CD4-positive, CD25-positive, alpha-beta regulatory T cell (primary cell): ENCODE data around the gene KCNMB1. TPM values are rescaled to one million over a fixed set of nuclear protein-coding genes. Genes with fewer than 3 reads are reported as not detected.

Source experiments
- ATAC-seq, 2 donors: fragments of 150-1000 bp; cut with Tn5 transposase; one replicate each; pipeline ENCODE4 v1.10.0; 2021; ENCODE audit warnings: low read depth in 2 of 2, moderate number of reproducible peaks in 2 of 2, moderate library complexity in 1 of 2
- DNase-seq, 3 donors: peaks; one replicate each; pipeline versions ENCODE4 v3.0.0 to v3.0.0-alpha.2; 2012 to 2022; ENCODE audit warnings: mixed read lengths in 1 of 3
- H3K27ac ChIP-seq: one replicate; pipeline ENCODE4 v1.7.0; 2013; ENCODE audit warnings: mild to moderate bottlenecking, low read length; ENCODE audit not compliant: insufficient read depth, poor library complexity, severe bottlenecking
- H3K27me3 ChIP-seq: one replicate; pipeline ENCODE4 v1.7.0; 2013; ENCODE audit warnings: low read length; ENCODE audit not compliant: control insufficient read depth, insufficient read depth
- H3K36me3 ChIP-seq: one replicate; pipeline ENCODE4 v1.7.0; 2013; ENCODE audit warnings: mild to moderate bottlenecking, low read length, moderate library complexity; ENCODE audit not compliant: control insufficient read depth, insufficient read depth
- H3K4me1 ChIP-seq: 2 replicates; pipeline ENCODE4 v1.7.0; 2013; ENCODE audit warnings: mild to moderate bottlenecking, low read length; ENCODE audit not compliant: insufficient read depth, control insufficient read depth, poor library complexity, severe bottlenecking
- H3K4me3 ChIP-seq: one replicate; pipeline ENCODE4 v1.7.0; 2013; ENCODE audit warnings: low read depth, mild to moderate bottlenecking, low read length, moderate library complexity
- H3K9me3 ChIP-seq, 2 experiments: 1 replicate in 1 of 2; 2 replicates in 1 of 2; pipeline ENCODE4 v1.7.0; 2013; ENCODE audit warnings: low read length in 2 of 2, mild to moderate bottlenecking in 1 of 2, moderate library complexity in 1 of 2; ENCODE audit not compliant: control insufficient read depth in 2 of 2
- H3K27ac Mint-ChIP-seq, 3 donors: one replicate each; pipeline ENCODE4 v1.8.0; 2020 to 2022; ENCODE audit warnings: mild to moderate bottlenecking in 3 of 3, mixed read lengths in 3 of 3, moderate library complexity in 2 of 3
- H3K27me3 Mint-ChIP-seq: one replicate; pipeline ENCODE4 v1.8.0; 2022; ENCODE audit warnings: mild to moderate bottlenecking, mixed read lengths
- H3K36me3 Mint-ChIP-seq: one replicate; pipeline ENCODE4 v1.8.0; 2020; ENCODE audit warnings: mixed read lengths
- H3K4me1 Mint-ChIP-seq, 4 donors: one replicate each; pipeline ENCODE4 v1.8.0; 2020 to 2022; ENCODE audit warnings: mixed read lengths in 4 of 4, mild to moderate bottlenecking in 1 of 4
- H3K4me3 Mint-ChIP-seq, 4 donors: one replicate each; pipeline ENCODE4 v1.8.0; 2020 to 2022; ENCODE audit warnings: mild to moderate bottlenecking in 4 of 4, mixed read lengths in 4 of 4, moderate library complexity in 3 of 4
- H3K9me3 Mint-ChIP-seq, 7 donors: one replicate each; pipeline ENCODE4 v1.8.0; 2020 to 2022; ENCODE audit warnings: mixed read lengths in 7 of 7, mild to moderate bottlenecking in 3 of 7, moderate library complexity in 2 of 7
- polyA plus RNA-seq, 4 donors: library from polyadenylated mRNA; unstranded; fragments of 300-500 nt; fragmentation: Illumina TruSeq; gene quantifications; one replicate each; pipeline ENCODE4 v1.2.3, GENCODE V29; 2021
- total RNA-seq: library from RNA; stranded (reverse); gene quantifications from one replicate; pipeline ENCODE4 v1.2.3, GENCODE V29; 2022

KCNMB1 gene
- total and polyA plus RNA-seq, 5 donors from 2014 or later, result 0.03 to 0.25 TPM; not detected in 3

GRCh38 chr5:170353011-170353761, 36.0 kb downstream of the KCNMB1 start:
- Histone ChIP-seq H3K4me1 (no peaks in the 10 kb centered on the region), H3K9me3 (no peaks in the 10 kb centered on the region), H3K4me3 (no peak overlapping the region), H3K36me3 (no peaks in the 10 kb centered on the region), H3K27ac (no peak overlapping the region), H3K27me3 (peaks cover 19% of the 10 kb centered on the region)
- H3K4me1 Mint-ChIP-seq, result peaks cover 0 to 3% (median 1%) of the 10 kb centered on the region in 4 donors
- H3K4me3 Mint-ChIP-seq, result no peak overlapping the region
- no peaks in the 10 kb centered on the region for H3K9me3 Mint-ChIP-seq
- H3K27ac Mint-ChIP-seq, result no peak overlapping the region
- peaks cover 41% of the 10 kb centered on the region for H3K27me3 Mint-ChIP-seq
- H3K36me3 Mint-ChIP-seq, result no peaks in the 10 kb centered on the region
- no peak for DNase-seq
- ATAC-seq, result no peak

DNA sequence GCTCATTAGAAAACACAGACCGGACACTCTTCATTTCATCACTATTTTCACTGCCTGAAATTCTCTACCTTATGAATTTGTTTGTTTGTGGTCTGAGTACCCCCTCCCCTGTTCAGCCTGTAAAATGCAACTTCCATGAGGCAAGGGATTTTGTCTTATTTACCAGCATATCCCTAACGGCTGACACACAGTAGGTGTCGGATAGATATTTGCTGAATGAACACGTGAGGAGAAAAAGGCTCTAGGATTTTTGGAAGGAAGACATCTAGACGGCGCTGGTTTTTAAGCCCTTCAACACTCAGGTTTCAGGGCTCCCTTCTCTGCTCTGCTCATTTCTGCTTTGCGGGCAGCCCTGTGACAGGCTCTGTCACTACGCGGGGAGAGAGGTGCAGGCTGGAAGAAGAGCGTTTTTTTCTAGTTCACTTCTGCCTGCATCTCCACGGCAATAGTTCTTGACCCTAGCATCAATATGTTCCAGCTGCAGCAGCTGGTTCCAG, 41.0 kb downstream of the KCNMB1 start:
- Mint-ChIP-seq H3K27me3 (peaks cover 46% of the 10 kb centered on the region), H3K27ac (no peak overlapping the region), H3K4me1 (peaks cover 0 to 6% (median under 1%) of the 10 kb centered on the region in 4 donors), H3K36me3 (no peaks in the 10 kb centered on the region), H3K4me3 (no peak overlapping the region), H3K9me3 (peaks cover 0 to 2% (median 0%) of the 10 kb centered on the region in 7 donors)
- peaks cover 24% of the 10 kb centered on the region for H3K27me3 ChIP-seq
- no peaks in the 10 kb centered on the region for H3K9me3 ChIP-seq
- no peak overlapping the region for H3K4me3 ChIP-seq
- DNase-seq (no peak), ATAC-seq (no peak)
- H3K36me3 ChIP-seq, result no peaks in the 10 kb centered on the region
- no peak overlapping the region for H3K27ac ChIP-seq
- no peaks in the 10 kb centered on the region for H3K4me1 ChIP-seq

GRCh38 chr5:170347022-170347567, 42.1 kb downstream of the KCNMB1 start:
- no peak overlapping the region for H3K4me3 Mint-ChIP-seq
- no peak overlapping the region for H3K27ac Mint-ChIP-seq
- no peaks in the 10 kb centered on the region for H3K9me3 ChIP-seq
- no peak for ATAC-seq
- H3K4me1 Mint-ChIP-seq, result peaks cover 0 to 6% (median 0%) of the 10 kb centered on the region in 4 donors
- no peaks in the 10 kb centered on the region for H3K36me3 Mint-ChIP-seq
- peaks cover 0 to 2% (median 0%) of the 10 kb centered on the region in 7 donors for H3K9me3 Mint-ChIP-seq
- H3K4me1 ChIP-seq, result no peaks in the 10 kb centered on the region
- no peak for DNase-seq
- no peak overlapping the region for H3K27ac ChIP-seq
- peaks cover 38% of the 10 kb centered on the region for H3K27me3 Mint-ChIP-seq
- H3K4me3 ChIP-seq, result no peak overlapping the region
- peaks cover 20% of the 10 kb centered on the region for H3K27me3 ChIP-seq
- H3K36me3 ChIP-seq, result no peaks in the 10 kb centered on the region

DNA sequence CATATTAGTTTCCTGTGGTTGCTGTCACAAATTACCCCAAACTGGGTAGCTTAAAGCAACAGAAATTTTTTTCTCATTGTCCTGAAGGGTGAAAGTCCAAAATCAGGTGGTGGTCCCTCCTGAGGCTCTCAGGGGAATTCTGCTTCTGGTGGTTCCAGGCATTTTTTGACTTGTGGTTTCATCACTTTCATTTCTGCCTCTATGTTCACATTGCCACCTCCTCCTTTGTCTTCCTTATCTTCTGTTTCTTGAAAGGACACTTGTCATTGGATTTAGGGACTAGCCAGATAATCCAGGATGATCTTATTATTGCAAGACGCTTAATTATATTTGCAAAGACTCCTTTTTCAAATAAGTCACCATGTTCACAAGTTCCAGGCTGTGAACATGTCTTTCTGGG, 43.2 kb downstream of the KCNMB1 start:
- peaks cover 16% of the 10 kb centered on the region for H3K27me3 ChIP-seq
- no peaks in the 10 kb centered on the region for H3K4me1 ChIP-seq
- no peak overlapping the region for H3K4me3 ChIP-seq
- no peaks in the 10 kb centered on the region for H3K9me3 ChIP-seq
- no peaks in the 10 kb centered on the region for H3K36me3 Mint-ChIP-seq
- H3K27ac ChIP-seq, result no peak overlapping the region
- ATAC-seq (no peak), DNase-seq (no peak)
- peaks cover 0 to 6% (median 0%) of the 10 kb centered on the region in 4 donors for H3K4me1 Mint-ChIP-seq
- H3K9me3 Mint-ChIP-seq, result peaks cover 0 to 2% (median 0%) of the 10 kb centered on the region in 7 donors
- H3K4me3 Mint-ChIP-seq, result no peak overlapping the region
- H3K36me3 ChIP-seq, result no peaks in the 10 kb centered on the region
- no peak overlapping the region for H3K27ac Mint-ChIP-seq
- peaks cover 36% of the 10 kb centered on the region for H3K27me3 Mint-ChIP-seq

- Histone ChIP-seq H3K27ac (no peak overlapping the region), H3K4me3 (no peak overlapping the region), H3K27me3 (peaks cover 10% of the 10 kb centered on the region), H3K4me1 (peaks cover 10% of the 10 kb centered on the region), H3K36me3 (no peaks in the 10 kb centered on the region), H3K9me3 (no peaks in the 10 kb centered on the region)
- no peaks in the 10 kb centered on the region for H3K36me3 Mint-ChIP-seq
- ATAC-seq (no peak), DNase-seq (no peak)
- H3K4me3 Mint-ChIP-seq, result no peak overlapping the region
- no peak overlapping the region for H3K27ac Mint-ChIP-seq
- H3K4me1 Mint-ChIP-seq, result peaks cover 0 to 13% (median 9%) of the 10 kb centered on the region in 4 donors
- H3K9me3 Mint-ChIP-seq, result peaks cover 0 to 2% (median 0%) of the 10 kb centered on the region in 7 donors
- peaks cover 15% of the 10 kb centered on the region for H3K27me3 Mint-ChIP-seq
Observed at GRCh38 chr5:170343177-170343576, 46.0 kb downstream of the KCNMB1 start.

DNA sequence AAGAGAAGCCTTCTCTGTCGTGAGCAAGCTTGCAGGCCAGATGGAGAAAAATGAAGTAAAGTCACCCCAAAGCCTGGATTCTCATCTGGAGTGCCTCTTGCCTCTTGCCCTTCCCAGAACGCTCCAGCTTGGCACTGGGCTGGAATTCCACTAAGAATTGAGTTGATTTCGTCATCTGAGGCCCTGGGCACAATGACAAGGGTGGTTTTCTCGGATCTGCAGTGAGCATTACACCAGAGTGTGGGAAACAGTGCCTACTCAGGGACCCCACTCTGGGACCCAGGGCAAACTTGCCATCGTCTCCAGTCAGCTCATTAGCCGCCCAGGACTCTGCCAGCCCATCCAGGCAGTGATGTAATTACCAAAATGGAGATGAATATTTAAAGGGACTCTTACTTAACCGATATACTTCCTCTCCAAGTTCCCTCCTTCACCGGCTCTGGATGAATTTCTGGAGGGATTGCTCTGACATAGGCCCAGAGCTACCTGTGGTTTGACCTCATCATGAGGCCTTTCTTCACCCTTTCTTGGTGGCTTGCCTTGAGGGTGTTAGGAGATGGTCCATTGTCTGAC, 46.9 kb downstream of the KCNMB1 start:
- H3K4me3 Mint-ChIP-seq, result no peak overlapping the region
- H3K27me3 Mint-ChIP-seq, result peaks cover 6% of the 10 kb centered on the region
- no peak overlapping the region for H3K4me3 ChIP-seq
- H3K9me3 Mint-ChIP-seq, result peaks cover 0 to 2% (median 0%) of the 10 kb centered on the region in 7 donors
- peaks cover 19% of the 10 kb centered on the region for H3K4me1 ChIP-seq
- no peak for DNase-seq
- ATAC-seq, result no peak
- no peak overlapping the region for H3K27ac ChIP-seq
- no peaks in the 10 kb centered on the region for H3K36me3 ChIP-seq
- peaks cover 0 to 22% (median 15%) of the 10 kb centered on the region in 4 donors for H3K4me1 Mint-ChIP-seq
- H3K9me3 ChIP-seq, result no peaks in the 10 kb centered on the region
- H3K36me3 Mint-ChIP-seq, result no peaks in the 10 kb centered on the region
- H3K27ac Mint-ChIP-seq, result no peak overlapping the region
- peaks cover 2% of the 10 kb centered on the region for H3K27me3 ChIP-seq

- DNase-seq, result no peak
- Histone ChIP-seq H3K27me3 (no peaks in the 10 kb centered on the region), H3K36me3 (no peaks in the 10 kb centered on the region), H3K4me3 (no peak overlapping the region), H3K4me1 (peaks cover 26% of the 10 kb centered on the region), H3K9me3 (no peaks in the 10 kb centered on the region), H3K27ac (no peak overlapping the region)
- H3K9me3 Mint-ChIP-seq, result peaks cover 0 to 2% (median 0%) of the 10 kb centered on the region in 7 donors
- H3K4me1 Mint-ChIP-seq, result peaks cover 0 to 29% (median 21%) of the 10 kb centered on the region in 4 donors
- H3K4me3 Mint-ChIP-seq, result no peak overlapping the region
- H3K27ac Mint-ChIP-seq, result peak overlapping the region in 1 of 3 donors; percentile 57
- ATAC-seq, result no peak
- H3K27me3 Mint-ChIP-seq, result no peaks in the 10 kb centered on the region
- no peaks in the 10 kb centered on the region for H3K36me3 Mint-ChIP-seq
Observed at GRCh38 chr5:170341545-170341944, 47.6 kb downstream of the KCNMB1 start.
